GM21515 (cell line): ENCODE results near the gene NTSR1.
"Not testable (repeated sequence)": the region's sequence is repeated elsewhere in the genome, so short reads cannot be mapped to it uniquely, and the experiment has no call there.

Experiments
- ATAC-seq: cut with Tn5 transposase; IDR thresholded peaks from one replicate; pipeline ENCODE4 v1.9.1; 2021; ENCODE audit not compliant: unreplicated experiment

The NTSR1 gene

DNA sequence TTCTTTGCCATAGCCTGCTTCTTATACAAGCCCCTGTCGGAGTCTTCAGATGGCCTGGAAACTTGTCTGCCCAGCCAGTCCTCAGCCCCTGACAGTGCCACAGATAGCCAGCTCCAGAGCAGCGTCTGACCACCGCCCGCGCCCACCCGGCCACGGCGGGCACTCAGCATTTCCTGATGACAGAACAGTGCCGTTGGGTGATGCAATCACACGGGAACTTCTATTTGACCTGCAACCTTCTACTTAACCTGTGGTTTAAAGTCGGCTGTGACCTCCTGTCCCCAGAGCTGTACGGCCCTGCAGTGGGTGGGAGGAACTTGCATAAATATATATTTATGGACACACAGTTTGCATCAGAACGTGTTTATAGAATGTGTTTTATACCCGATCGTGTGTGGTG, 36.9 kb upstream of the NTSR1 start:
- no peak for ATAC-seq

- no peak for ATAC-seq
Measured at GRCh38 chr20:62674370-62674769, 34.3 kb upstream of the NTSR1 start.

- no peak for ATAC-seq
Measured at GRCh38 chr20:62675156-62675876, 33.3 kb upstream of the NTSR1 start.

DNA sequence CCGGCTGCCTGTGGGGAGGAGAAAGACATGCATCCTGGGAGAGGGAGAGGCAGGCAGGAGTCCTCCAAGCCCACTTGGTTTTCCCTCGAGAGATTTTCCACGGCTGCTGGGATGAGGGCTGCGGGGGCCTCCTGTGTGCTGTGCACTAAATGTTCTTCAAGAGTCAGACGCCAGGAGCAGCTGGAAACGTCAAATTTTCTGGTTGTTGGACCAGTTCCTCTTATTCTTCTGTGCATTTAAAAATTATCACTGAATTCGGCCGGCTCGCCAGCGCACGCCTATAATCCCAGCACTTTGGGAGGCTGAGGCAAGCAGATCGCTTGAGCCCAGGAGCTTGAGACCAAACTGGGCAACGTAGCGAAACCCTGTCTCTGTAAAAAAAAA, 32.8 kb upstream of the NTSR1 start:
- ATAC-seq = no peak

- no peak for ATAC-seq
Measured at GRCh38 chr20:62676976-62677375, 31.7 kb upstream of the NTSR1 start.

- ATAC-seq = no peak
Measured at GRCh38 chr20:62677678-62678077, 31.0 kb upstream of the NTSR1 start.

DNA sequence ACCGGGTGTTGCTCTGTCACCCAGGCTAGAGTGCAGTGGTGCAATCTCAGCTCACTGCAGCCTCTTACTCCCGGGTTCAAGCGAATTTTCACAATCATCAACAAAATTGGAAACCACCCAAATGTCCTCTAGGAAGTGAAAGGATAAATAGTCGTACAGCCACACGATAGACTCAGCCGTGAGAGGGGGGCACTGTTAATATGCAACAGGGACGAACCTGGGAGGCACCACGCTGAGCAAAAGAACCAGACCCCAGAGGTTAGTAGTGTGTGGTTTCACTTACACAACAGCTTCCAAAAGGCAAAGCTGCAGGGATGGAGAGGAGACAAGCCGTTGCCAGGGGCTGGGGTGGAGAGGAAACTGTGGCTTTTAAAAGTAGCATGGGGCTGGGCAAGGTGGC, 30.1 kb upstream of the NTSR1 start:
- no peak for ATAC-seq

- ATAC-seq = no peak
Measured at GRCh38 chr20:62679978-62680589, 28.6 kb upstream of the NTSR1 start.

DNA sequence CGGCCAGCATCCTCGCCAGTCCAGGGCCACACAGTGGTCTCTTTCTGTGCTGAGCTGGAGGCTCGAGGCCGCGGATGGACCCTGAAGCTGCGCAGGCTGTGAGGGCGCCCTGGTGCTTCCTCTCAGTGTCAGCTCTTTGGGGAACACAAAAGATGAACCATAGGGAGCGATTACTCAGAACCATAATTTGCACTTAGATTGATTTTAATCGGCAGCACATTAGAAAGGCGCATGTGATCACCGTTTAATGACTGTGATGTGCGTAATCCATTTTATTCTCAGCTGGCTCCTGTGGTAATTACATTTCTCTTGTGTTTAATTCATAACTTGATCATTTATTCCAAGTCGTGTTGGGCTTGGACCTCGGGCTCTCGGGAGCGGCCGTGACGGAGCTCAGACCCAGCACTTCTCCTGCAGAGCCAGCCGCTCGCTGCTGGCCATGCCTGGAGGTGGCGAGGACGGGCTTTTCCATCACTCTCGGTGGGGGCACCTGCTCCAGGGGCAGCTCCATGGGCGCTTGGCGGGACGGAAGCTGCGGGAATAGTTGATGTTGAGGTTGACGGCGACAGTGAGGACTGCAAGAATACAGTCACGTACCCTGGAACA, 25.6 kb upstream of the NTSR1 start:
- ATAC-seq = no peak

DNA sequence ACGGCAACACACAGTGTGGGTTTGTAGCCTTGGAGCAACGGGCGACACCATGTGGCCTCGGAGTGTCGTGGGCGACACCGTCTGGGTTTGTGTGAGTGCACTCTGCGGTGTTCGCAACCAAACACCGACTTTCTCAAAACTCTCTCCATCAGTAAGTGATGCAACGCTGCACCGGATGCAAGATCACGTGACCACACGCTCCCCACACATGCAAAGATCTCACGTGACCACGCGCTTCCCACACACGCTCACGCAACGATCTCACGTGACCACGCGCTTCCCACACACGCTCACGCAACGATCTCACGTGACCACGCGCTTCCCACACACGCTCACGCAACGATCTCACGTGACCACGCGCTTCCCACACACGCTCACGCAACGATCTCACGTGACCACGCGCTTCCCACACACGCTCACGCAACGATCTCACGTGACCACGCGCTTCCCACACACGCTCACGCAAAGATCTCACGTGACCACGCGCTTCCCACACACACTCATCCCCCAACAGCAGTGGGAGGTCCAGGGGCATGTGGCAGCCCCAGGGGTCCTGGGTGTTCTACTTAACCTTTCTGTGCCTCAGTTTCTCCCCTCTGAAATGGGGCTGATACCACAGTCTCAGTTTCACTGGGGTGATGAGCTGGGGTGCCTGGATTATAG, 24.8 kb upstream of the NTSR1 start:
- not testable (repeated sequence) for ATAC-seq

DNA sequence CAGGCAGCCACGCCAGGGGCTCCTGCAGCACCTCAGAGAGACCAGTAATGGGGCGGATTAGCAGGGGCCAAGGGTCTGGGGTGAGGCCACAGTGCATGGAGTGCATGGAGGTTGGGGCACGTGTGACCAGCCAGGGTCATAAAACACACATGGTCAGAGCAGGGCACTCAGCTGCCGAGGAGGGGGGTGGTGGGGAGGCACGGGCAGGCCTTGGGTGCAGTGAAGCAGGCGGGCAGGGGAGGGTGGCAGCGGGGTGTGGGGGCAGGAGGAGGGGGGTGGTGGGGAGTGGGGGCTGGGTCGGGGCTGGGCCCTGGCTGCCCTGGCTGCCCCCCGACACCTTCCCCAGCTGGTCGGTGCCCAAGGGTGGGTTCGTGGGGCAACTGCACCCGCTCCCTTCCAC, 23.7 kb upstream of the NTSR1 start:
- ATAC-seq = no peak

DNA sequence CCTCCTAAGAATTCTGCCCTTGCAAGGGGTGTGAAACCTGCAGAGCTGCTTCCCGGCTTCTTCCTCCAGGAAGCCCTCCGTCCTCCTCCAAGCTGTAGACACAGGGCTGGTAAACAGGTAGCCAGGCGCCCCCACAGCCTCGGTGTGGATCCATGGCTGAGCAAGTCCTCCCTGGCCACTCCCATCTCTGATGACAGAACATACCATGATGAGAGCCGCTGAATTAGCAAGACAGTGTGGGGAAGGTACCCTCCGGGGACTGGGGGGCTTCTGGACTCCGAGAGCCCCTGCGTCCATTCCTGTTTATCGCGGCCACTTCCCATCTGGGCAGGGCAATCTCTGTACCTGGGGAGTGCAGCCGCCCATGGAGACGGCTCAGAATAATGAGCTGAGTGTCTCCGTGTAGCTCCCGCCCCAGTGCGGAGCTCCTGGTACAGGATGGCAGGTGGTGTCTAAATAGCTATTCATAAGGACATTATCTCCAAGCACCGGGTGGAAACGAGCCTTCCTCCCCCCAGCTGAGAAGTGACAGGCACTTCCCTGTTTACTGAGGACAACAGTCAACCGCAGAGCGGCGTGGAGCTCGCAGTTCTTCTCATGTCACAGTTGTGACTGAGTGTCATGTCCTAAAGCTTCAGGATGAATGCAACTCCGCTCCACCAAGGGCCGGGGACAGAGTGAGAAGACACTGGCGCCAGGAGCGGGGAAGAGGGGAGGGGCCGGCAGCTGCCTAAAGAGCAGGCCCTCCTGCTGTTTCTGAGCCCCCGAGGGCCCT, 22.7 kb upstream of the NTSR1 start:
- no peak for ATAC-seq

DNA sequence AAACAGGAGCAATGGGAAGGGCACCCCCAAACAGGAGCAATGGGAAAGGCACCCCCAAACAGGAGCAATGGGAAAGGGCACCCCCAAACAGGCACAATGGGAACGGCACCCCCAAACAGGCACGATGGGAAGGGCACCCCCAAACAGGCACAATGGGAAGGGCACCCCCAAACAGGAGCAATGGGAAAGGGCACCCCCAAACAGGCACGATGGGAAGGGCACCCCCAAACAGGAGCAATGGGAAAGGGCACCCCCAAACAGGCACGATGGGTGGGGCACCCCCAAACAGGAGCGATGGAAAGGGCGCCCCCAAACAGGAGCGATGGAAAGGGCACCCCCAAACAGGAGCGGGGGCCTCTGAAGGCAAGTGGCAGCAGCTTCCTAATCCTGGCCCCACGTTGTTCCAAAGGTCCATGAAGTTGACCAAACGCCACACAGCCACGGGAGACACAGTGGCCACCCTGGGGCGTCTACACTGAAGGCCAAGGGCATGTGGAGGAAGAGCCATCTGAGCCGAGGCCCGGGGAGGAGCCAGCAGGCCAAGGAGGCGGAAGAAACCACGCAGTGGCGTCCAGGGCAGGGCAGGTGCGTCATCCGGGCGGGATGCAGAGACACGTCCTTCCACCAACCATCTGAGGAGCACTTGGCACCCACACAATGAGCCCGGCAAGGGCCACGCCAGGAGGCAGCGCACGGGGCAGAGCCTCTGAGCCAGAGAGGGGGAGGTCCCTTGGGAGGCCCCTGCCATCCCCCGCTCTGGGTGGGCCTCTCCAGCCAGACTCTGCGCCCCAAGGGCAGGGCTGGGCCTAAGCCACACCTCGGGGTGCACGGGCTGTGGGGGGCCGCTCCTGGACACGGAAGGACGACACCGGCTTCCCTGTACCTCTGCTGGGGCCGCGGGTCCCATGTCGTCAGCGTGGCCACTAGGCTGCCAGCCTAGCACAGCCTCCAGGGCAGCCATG, 21.5 kb upstream of the NTSR1 start:
- ATAC-seq = no peak

GRCh38 chr20:62688083-62688482, 20.6 kb upstream of the NTSR1 start:
- ATAC-seq = no peak

DNA sequence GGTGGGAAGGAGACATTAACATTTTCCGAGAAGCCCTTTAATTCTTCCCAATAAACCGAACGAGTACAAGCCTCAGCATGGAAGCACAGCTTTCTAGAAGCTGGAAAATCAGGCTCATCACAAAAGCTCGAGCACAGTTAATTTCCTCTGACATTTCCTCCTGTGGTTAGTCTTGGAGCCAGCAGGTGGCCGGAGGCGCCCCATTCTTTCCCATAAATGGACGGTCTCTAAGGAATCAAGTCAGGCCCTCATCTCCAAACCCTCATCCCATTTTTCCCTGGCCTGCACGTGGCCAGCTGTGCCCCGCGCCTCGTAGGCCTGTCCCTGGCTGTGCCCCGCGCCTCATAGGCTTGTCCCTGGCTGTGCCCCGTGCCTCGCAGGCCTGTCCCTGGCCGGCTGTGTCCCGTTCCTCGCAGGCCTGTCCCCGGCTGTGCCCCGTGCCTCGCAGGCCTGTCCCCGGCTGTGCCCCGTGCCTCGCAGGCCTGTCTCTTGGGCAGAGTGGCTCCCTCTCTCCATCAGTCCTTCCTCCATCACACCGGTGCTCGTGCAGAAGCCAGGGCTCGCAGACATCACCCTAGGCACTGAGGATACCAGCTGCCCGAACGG, 19.7 kb upstream of the NTSR1 start:
- no peak for ATAC-seq

DNA sequence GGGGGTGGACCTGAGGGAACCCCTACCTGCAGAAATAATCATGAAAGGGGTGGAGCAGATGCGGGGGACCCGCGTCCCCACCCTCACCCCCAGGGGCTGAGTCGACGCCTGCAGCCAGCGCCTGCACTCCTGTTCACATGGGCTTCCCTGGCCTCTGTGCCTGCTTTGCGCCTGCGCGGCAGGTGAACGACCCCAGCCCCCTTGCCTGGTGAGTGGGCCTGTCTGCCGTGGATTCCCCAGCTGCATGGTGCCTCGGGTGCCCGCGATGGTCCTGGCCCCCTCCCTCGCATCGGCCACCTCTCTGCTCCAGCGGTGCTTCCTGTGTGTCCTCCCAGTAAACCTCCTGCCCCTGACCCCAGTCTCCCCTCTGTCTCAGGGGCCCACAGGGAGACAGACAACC, 18.8 kb upstream of the NTSR1 start:
- ATAC-seq = no peak

- ATAC-seq = no peak
Measured at GRCh38 chr20:62690261-62690820, 18.3 kb upstream of the NTSR1 start.

DNA sequence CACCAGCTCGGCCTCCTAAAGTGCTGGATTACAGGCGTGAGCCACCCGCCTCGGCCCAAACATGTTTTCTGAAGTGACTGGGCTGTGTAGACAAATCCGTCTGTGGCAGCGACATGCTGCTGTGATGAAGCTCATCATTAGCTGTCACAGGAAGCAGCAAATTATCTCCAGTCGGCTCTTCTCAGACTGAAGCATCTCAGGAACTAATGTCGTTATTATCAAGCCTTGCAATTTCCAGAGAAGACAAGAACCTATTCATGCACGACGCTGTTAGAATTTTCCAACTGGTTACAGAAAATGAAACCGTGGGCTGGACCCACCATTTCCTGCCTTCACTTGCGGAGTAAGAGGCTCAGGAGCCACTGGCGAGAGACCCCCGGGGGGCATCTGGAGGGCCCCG, 17.1 kb upstream of the NTSR1 start:
- ATAC-seq = no peak

DNA sequence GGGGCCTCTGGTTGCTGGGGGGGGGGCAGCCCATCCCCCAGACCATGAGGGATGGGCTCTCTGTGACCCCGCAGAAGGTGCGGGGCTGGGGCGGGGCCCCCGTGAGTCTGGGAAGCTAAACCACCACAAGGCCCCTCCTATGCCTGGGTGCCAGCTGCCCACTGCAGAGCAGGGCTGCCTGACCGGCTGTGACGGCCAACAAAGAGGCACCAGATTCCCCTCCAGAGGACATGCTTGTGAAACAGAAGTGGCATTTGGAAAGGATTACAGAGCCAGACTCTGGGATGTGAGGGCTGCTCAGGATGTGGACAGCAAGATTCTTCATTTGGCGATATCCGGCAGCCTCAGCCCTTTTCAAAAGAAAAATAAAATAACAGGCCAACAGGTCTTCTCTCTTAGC, 16.5 kb upstream of the NTSR1 start:
- no peak for ATAC-seq
